ENCODE data around the gene JAKMIP3. TPM values are rescaled to one million over a fixed set of nuclear protein-coding genes. Genes with fewer than 3 reads are reported as not detected.

The JAKMIP3 gene
- total RNA-seq, 1 experiment from 2014 or later: 1.0 TPM

DNA sequence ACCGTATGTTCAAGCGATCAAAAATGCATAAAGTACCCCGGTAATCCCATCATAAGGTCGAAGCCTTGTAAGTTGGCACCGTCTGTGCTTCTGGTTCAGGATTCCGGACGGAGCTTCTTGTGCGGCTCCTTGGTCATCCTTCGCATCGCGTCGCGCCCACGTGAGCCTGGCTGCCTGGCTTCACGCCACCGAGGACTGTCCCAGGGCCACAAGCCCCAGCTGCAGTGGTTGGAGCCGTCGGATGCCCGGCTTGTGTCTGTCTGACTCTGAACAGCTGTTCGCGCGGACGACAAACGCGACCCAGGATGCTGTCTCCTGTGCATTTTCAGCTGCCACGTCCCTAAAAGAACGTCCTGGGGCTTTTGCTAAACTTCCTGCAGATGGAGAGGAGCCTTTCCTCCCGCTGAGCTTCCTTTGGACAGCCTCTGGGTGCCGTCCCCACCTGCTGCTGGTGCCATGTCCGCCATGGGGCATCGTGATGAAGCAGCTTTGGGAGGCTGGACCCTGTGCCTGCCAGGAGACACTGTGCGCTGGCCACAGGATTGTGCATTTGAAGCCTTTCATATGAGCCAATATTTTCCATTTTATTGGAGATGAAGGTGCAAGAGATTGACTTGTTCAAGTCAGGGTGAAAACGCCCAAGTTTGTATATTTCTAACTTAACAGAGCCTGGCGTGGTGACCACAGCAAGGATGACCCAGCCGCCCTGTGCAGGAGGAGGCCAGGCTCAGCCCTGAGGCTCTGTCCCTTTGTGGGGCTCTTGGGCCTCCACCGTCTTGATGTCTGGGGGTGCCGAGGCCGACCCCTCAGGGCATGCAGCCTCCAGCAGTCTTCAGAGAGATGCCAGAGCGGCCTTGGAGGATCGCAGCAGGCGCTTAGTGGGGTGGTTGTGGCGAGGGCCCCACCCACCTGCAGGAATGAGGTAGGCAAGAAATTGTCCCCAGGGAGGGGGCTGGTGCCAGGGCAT is 6.7 kb upstream of the JAKMIP3 start:
- intact Hi-C loops (cut with micrococcal nuclease): no loop called here
- Histone ChIP-seq H3K9me2 (replicated peaks; ENCODE audit: low read length) (no peaks in the 10 kb centered on the region), H3K4me1 (ENCODE audit: insufficient read depth, low read length) (no peaks in the 10 kb centered on the region), H3F3A (ENCODE audit: low read length, unreplicated experiment) (no peaks in the 10 kb centered on the region), H3K79me2 (ENCODE audit: low read length) (no peaks in the 10 kb centered on the region), H2AFZ (ENCODE audit: low read length) (no peak overlapping the region), H3K27me3 (ENCODE audit: low read length) (no peaks in the 10 kb centered on the region), H4K20me1 (ENCODE audit: low read length) (no peaks in the 10 kb centered on the region), H3K9ac (ENCODE audit: low read length) (no peak overlapping the region), H3K36me3 (ENCODE audit: low read depth, low read length) (no peaks in the 10 kb centered on the region), H3K4me2 (ENCODE audit: low read length) (no peak overlapping the region), H3K27ac (ENCODE audit: low read length) (no peak overlapping the region), H3K9me3 (ENCODE audit: low read length) (no peaks in the 10 kb centered on the region), H3K4me3 (ENCODE audit: low read length) (no peak overlapping the region)
- no TSS peak for BruUV-seq (replicated peaks)
- no peak for ATAC-seq
- CTCF ChIA-PET: no interaction called here
- no peak for DNase-seq
- POLR2A ChIA-PET (ENCODE audit: unreplicated experiment): no interaction called here
- TF ChIP-seq EZH2phosphoT487 (IDR thresholded peaks at IDR 0.05; ENCODE audit: borderline replicate concordance, low read length) (no peak), EZH2 (IDR thresholded peaks at IDR 0.05; ENCODE audit: low read length, unreplicated experiment) (no peak)
- TF ChIP-seq, protein P1, sequence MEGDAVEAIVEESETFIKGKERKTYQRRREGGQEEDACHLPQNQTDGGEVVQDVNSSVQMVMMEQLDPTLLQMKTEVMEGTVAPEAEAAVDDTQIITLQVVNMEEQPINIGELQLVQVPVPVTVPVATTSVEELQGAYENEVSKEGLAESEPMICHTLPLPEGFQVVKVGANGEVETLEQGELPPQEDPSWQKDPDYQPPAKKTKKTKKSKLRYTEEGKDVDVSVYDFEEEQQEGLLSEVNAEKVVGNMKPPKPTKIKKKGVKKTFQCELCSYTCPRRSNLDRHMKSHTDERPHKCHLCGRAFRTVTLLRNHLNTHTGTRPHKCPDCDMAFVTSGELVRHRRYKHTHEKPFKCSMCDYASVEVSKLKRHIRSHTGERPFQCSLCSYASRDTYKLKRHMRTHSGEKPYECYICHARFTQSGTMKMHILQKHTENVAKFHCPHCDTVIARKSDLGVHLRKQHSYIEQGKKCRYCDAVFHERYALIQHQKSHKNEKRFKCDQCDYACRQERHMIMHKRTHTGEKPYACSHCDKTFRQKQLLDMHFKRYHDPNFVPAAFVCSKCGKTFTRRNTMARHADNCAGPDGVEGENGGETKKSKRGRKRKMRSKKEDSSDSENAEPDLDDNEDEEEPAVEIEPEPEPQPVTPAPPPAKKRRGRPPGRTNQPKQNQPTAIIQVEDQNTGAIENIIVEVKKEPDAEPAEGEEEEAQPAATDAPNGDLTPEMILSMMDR (conservative IDR thresholded peaks at IDR 0.05; ENCODE audit: low read depth, low read length): no peak

DNA sequence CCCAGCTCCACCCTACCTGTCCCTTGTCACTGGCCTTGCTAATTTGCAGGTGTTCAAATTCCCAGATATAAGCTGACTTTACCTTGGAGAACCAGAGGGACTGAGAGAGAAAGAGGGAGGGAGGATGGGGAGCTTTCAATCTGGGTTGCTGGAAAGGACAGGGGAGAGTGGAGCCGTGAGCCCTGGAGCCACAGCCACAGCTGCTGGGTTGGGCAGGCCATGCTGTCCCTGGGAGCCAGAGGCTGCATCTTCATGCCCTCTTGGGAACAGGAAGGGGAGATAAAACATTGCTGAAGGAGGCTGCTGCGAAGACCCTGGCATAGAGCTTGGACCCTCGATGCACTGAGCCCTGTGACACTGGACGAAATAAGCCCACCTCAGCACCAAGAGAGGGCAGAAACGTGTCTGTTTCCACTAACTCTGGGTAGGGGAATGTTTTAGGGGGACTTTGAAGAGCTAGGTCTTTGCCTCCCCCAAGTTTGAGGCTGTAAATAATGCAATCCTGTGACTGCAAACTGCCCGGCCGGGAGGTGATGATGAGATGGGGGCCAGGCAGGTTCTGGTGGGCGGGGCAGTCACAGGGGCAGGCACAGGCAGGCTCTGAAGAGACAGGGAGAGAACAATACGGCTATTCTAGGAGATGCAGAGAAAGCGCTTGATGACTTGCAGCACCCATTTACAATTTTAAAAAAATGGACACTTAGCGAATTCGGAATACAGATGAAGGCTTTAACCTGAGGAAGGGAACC is 5.8 kb upstream of the JAKMIP3 start:
- H3K36me3 ChIP-seq (ENCODE audit: low read depth, low read length): no peaks in the 10 kb centered on the region
- ChIA-PET CTCF (no interaction called here), POLR2A (ENCODE audit: unreplicated experiment) (no interaction called here)
- H4K20me1 ChIP-seq (ENCODE audit: low read length): no peaks in the 10 kb centered on the region
- H3K79me2 ChIP-seq (ENCODE audit: low read length): no peaks in the 10 kb centered on the region
- TF ChIP-seq, protein P1 (conservative IDR thresholded peaks at IDR 0.05; ENCODE audit: low read depth, low read length): no peak
- TF ChIP-seq EZH2phosphoT487 (IDR thresholded peaks at IDR 0.05; ENCODE audit: borderline replicate concordance, low read length) (no peak), EZH2 (IDR thresholded peaks at IDR 0.05; ENCODE audit: low read length, unreplicated experiment) (no peak)
- intact Hi-C loops (cut with micrococcal nuclease): no loop called here
- no peaks in the 10 kb centered on the region for H3K9me2 ChIP-seq (replicated peaks; ENCODE audit: low read length)
- ATAC-seq: no peak
- no peak overlapping the region for H2AFZ ChIP-seq (ENCODE audit: low read length)
- no peak overlapping the region for H3K27ac ChIP-seq (ENCODE audit: low read length)
- no peaks in the 10 kb centered on the region for H3K27me3 ChIP-seq (ENCODE audit: low read length)
- DNase-seq: no peak
- 0 out of 2 replicates have a peak, but pooled peaks cover under 1% of the 10 kb centered on the region for H3K4me1 ChIP-seq (ENCODE audit: insufficient read depth, low read length)
- no peaks in the 10 kb centered on the region for H3K9me3 ChIP-seq (ENCODE audit: low read length)
- BruUV-seq (replicated peaks): no TSS peak
- H3K4me3 ChIP-seq (ENCODE audit: low read length): no peak overlapping the region
- no peak overlapping the region for H3K4me2 ChIP-seq (ENCODE audit: low read length)
- no peaks in the 10 kb centered on the region for H3F3A ChIP-seq (ENCODE audit: low read length, unreplicated experiment)
- H3K9ac ChIP-seq (ENCODE audit: low read length): no peak overlapping the region

Data from PC-3 (cell line).